Endothelial cell (in vitro differentiated cells): ENCODE results near the gene BHLHE41. TPM values are rescaled to one million over a fixed set of nuclear protein-coding genes. Genes with fewer than 3 reads are reported as not detected.

Experiments used
- DNase-seq: peaks from one replicate; pipeline ENCODE4 v3.0.0; 2021; ENCODE audit warnings: low spot score
- H3K27ac Mint-ChIP-seq: one replicate; pipeline ENCODE4 v1.8.0; 2021; ENCODE audit warnings: mixed read lengths, inconsistent platforms; ENCODE audit not compliant: unreplicated experiment
- H3K27me3 Mint-ChIP-seq: one replicate; pipeline ENCODE4 v1.8.0; 2021; ENCODE audit warnings: mild to moderate bottlenecking, moderate library complexity, mixed read lengths, inconsistent platforms; ENCODE audit not compliant: unreplicated experiment
- H3K36me3 Mint-ChIP-seq: one replicate; pipeline ENCODE4 v1.8.0; 2021; ENCODE audit warnings: mild to moderate bottlenecking, low read depth, mixed read lengths, inconsistent platforms; ENCODE audit not compliant: unreplicated experiment
- H3K4me1 Mint-ChIP-seq: one replicate; pipeline ENCODE4 v1.8.0; 2021; ENCODE audit warnings: mild to moderate bottlenecking, mixed read lengths, inconsistent platforms; ENCODE audit not compliant: unreplicated experiment
- H3K4me3 Mint-ChIP-seq: one replicate; pipeline ENCODE4 v1.8.0; 2021; ENCODE audit warnings: mild to moderate bottlenecking, mixed read lengths, inconsistent platforms; ENCODE audit not compliant: unreplicated experiment
- H3K9me3 Mint-ChIP-seq: one replicate; pipeline ENCODE4 v1.8.0; 2021; ENCODE audit warnings: mixed read lengths, inconsistent platforms; ENCODE audit not compliant: unreplicated experiment
- CTCF ChIP-seq: fragments of 200-600 bp; sonication (generic); IDR thresholded peaks from one replicate; pipeline ENCODE4 v1.5.0; 2021; ENCODE audit warnings: antibody characterized with exemption; ENCODE audit not compliant: unreplicated experiment
- total RNA-seq: library from RNA; stranded (reverse); fragmentation: NEBNext Ultra II Directional; extraction: Animal tissue kit (Norgen Biotek cat#: 25700); gene quantifications from one replicate; pipeline ENCODE4 v1.2.1, GENCODE V29; 2021; ENCODE audit not compliant: unreplicated experiment

Gene BHLHE41
- total RNA-seq, 1 donor from 2014 or later = 4.0 TPM

GRCh38 chr12:26116829-26117715, 7.8 kb downstream of the BHLHE41 start:
- Mint-ChIP-seq H3K9me3 (no peaks in the 10 kb centered on the region), H3K27ac (no peak overlapping the region), H3K27me3 (peaks cover 6% of the 10 kb centered on the region), H3K4me3 (no peak overlapping the region), H3K4me1 (peaks cover 29% of the 10 kb centered on the region), H3K36me3 (no peaks in the 10 kb centered on the region)
- no peak for DNase-seq
- no peak for TF ChIP-seq CTCF

- peaks cover 26% of the 10 kb centered on the region for H3K4me1 Mint-ChIP-seq
- TF ChIP-seq CTCF = no peak
These were observed 10.0 kb downstream of the BHLHE41 start for GRCh38 chr12:26114720-26115401.

GRCh38 chr12:26113853-26114719, 10.8 kb downstream of the BHLHE41 start:
- Mint-ChIP-seq H3K36me3 (no peaks in the 10 kb centered on the region), H3K27ac (peak overlapping the region; percentile 94), H3K4me1 (peaks cover 31% of the 10 kb centered on the region), H3K4me3 (peak overlapping the region; percentile 88), H3K9me3 (no peaks in the 10 kb centered on the region), H3K27me3 (peaks cover 3% of the 10 kb centered on the region)
- peak; percentile 51 for TF ChIP-seq CTCF
- peak; percentile 93 for DNase-seq

More at GRCh38 chr12:26114720-26115401, 10.0 kb downstream of the BHLHE41 start:
- Mint-ChIP-seq H3K4me3 (peak overlapping the region; percentile 87), H3K27me3 (peaks cover 3% of the 10 kb centered on the region), H3K36me3 (no peaks in the 10 kb centered on the region), H3K27ac (peak overlapping the region; percentile 94), H3K9me3 (no peaks in the 10 kb centered on the region)
- no peak for DNase-seq

- DNase-seq = no peak
- no peak for TF ChIP-seq CTCF
These were observed 11.6 kb downstream of the BHLHE41 start for GRCh38 chr12:26113181-26113654.

More at GRCh38 chr12:26113181-26113654, 11.6 kb downstream of the BHLHE41 start:
- Mint-ChIP-seq H3K27me3 (peaks cover 3% of the 10 kb centered on the region), H3K9me3 (no peaks in the 10 kb centered on the region), H3K36me3 (no peaks in the 10 kb centered on the region), H3K4me1 (peaks cover 31% of the 10 kb centered on the region), H3K4me3 (peak overlapping the region; percentile 88), H3K27ac (no peak overlapping the region)
